CD14-positive monocyte (primary cell): Measurements from ENCODE around the gene P2RX5. TPM values are rescaled to one million over a fixed set of nuclear protein-coding genes. Genes with fewer than 3 reads are reported as not detected.

Source experiments
- DNase-seq, 3 donors: peaks; one replicate each; pipeline ENCODE4 v3.0.0-alpha.2; 2011 to 2022
- H2AFZ ChIP-seq: 2 replicates; pipeline ENCODE4 v1.6.0; 2012; ENCODE audit warnings: mild to moderate bottlenecking, low read depth, low read length, inconsistent platforms; ENCODE audit not compliant: insufficient read depth, poor library complexity, severe bottlenecking
- H3K27ac ChIP-seq, 2 donors: 1 replicate in 1 of 2; 2 replicates in 1 of 2; pipeline ENCODE4 v1.5.1; 2012 to 2013; ENCODE audit warnings: low read length in 2 of 2, control low read depth in 1 of 2, inconsistent platforms in 1 of 2, low read depth in 1 of 2, mild to moderate bottlenecking in 1 of 2
- H3K27me3 ChIP-seq, 2 donors: one replicate each; pipeline versions ENCODE4 v1.6.0 to v1.6.1; 2011 to 2013; ENCODE audit warnings: low read length in 2 of 2; ENCODE audit not compliant: control insufficient read depth in 2 of 2, insufficient read depth in 2 of 2
- H3K36me3 ChIP-seq, 2 donors: replicated peaks in 1 of 2; 1 replicate in 1 of 2; 2 replicates in 1 of 2; pipeline versions ENCODE4 v1.5.1 to v1.6.1; 2012 to 2013; ENCODE audit warnings: low read length in 2 of 2, control low read depth in 1 of 2, inconsistent platforms in 1 of 2, mild to moderate bottlenecking in 1 of 2; ENCODE audit not compliant: insufficient read depth in 2 of 2, control insufficient read depth in 1 of 2
- H3K4me1 ChIP-seq, 2 donors: 1 replicate in 1 of 2; 2 replicates in 1 of 2; pipeline versions ENCODE4 v1.5.1 to v1.6.1; 2012 to 2013; ENCODE audit warnings: low read length in 2 of 2, control low read depth in 1 of 2, inconsistent platforms in 1 of 2, mild to moderate bottlenecking in 1 of 2, moderate library complexity in 1 of 2; ENCODE audit not compliant: insufficient read depth in 2 of 2, control insufficient read depth in 1 of 2
- H3K4me2 ChIP-seq: replicated peaks from 2 replicates; pipeline ENCODE3; 2012; ENCODE audit warnings: low read length, moderate library complexity, mild to moderate bottlenecking; ENCODE audit not compliant: poor library complexity, severe bottlenecking; ENCODE audit errors: extremely low read depth
- H3K4me3 ChIP-seq, 3 experiments: fragments of 200-600 bp in 1 of 3; sonication (generic) in 1 of 3; replicated peaks in 1 of 3; 1 replicate in 2 of 3; 2 replicates in 1 of 3; pipeline ENCODE4 v1.5.1; 2011 to 2013; ENCODE audit warnings: low read length in 3 of 3, mild to moderate bottlenecking in 3 of 3, control low read depth in 2 of 3, low read depth in 2 of 3, inconsistent platforms in 1 of 3, moderate library complexity in 1 of 3
- H3K79me2 ChIP-seq: 2 replicates; pipeline ENCODE4 v1.6.0; 2012; ENCODE audit warnings: mild to moderate bottlenecking, control low read depth, inconsistent platforms, low read length, moderate library complexity; ENCODE audit not compliant: insufficient read depth
- H3K9ac ChIP-seq: 2 replicates; pipeline ENCODE4 v1.6.0; 2017; ENCODE audit warnings: low read length, mild to moderate bottlenecking; ENCODE audit not compliant: insufficient read depth, poor library complexity, severe bottlenecking
- H3K9me3 ChIP-seq, 2 donors: replicated peaks in 1 of 2; 1 replicate in 1 of 2; 2 replicates in 1 of 2; pipeline versions ENCODE4 v1.5.1 to v1.6.1; 2012 to 2013; ENCODE audit warnings: low read length in 2 of 2, control low read depth in 1 of 2; ENCODE audit not compliant: control insufficient read depth in 1 of 2, insufficient read depth in 1 of 2
- H4K20me1 ChIP-seq: 2 replicates; pipeline ENCODE4 v1.6.0; 2012; ENCODE audit warnings: mild to moderate bottlenecking, low read length, control low read depth, moderate library complexity; ENCODE audit not compliant: insufficient read depth
- H3K27ac Mint-ChIP-seq, 7 donors: one replicate each; pipeline ENCODE4 v1.8.0; 2020; ENCODE audit warnings: mild to moderate bottlenecking in 7 of 7, mixed read lengths in 7 of 7, moderate library complexity in 6 of 7, inconsistent platforms in 2 of 7
- H3K27me3 Mint-ChIP-seq, 3 donors: one replicate each; pipeline ENCODE4 v1.8.0; 2021 to 2022; ENCODE audit warnings: low read depth in 3 of 3, mild to moderate bottlenecking in 3 of 3, mixed read lengths in 3 of 3, moderate library complexity in 3 of 3, inconsistent platforms in 1 of 3
- H3K36me3 Mint-ChIP-seq, 2 donors: one replicate each; pipeline ENCODE4 v1.8.0; 2020; ENCODE audit warnings: mixed read lengths in 2 of 2, inconsistent platforms in 1 of 2, mild to moderate bottlenecking in 1 of 2
- H3K4me1 Mint-ChIP-seq: one replicate; pipeline ENCODE4 v1.8.0; 2020; ENCODE audit warnings: mild to moderate bottlenecking, mixed read lengths
- H3K4me3 Mint-ChIP-seq, 2 donors: one replicate each; pipeline ENCODE4 v1.8.0; 2020; ENCODE audit warnings: mild to moderate bottlenecking in 2 of 2, mixed read lengths in 2 of 2, moderate library complexity in 1 of 2
- H3K9me3 Mint-ChIP-seq, 7 donors: one replicate each; pipeline ENCODE4 v1.8.0; 2020 to 2022; ENCODE audit warnings: mixed read lengths in 7 of 7, mild to moderate bottlenecking in 6 of 7, moderate library complexity in 6 of 7, inconsistent platforms in 2 of 7
- CTCF ChIP-seq: fragments of 200-600 bp; IDR thresholded peaks from one replicate; pipeline ENCODE4 v1.8.0; 2022; ENCODE audit warnings: antibody characterized with exemption, mild to moderate bottlenecking
- WGBS: methylation state at CpG from one replicate; pipeline ENCODE4 v1.1.5; 2013; ENCODE audit warnings: missing lambda C conversion rate; ENCODE audit not compliant: insufficient coverage; 5-methylcytosine and 5-hydroxymethylcytosine counted together
- intact Hi-C, 2 donors: fragments of 100-400 bp; cut with micrococcal nuclease; formaldehyde crosslinking; loops; one replicate each; pipeline versions ENCODE4 v1.15.0 to v1.15.1; 2023
- polyA plus RNA-seq, 3 donors: library from polyadenylated mRNA; depleted of rRNA in 1 of 3; unstranded in 2 of 3; stranded (reverse) in 1 of 3; fragments of 300-500 nt in 2 of 3; fragments of >200 nt in 1 of 3; fragmentation: Illumina TruSeq in 2 of 3; gene quantifications; 1 replicate in 2 of 3; 2 replicates in 1 of 3; pipeline ENCODE4 v1.2.3, GENCODE V29; 2012 to 2021

Gene P2RX5
- polyA plus RNA-seq, 3 donors: 0.64 to 8.8 (median 3.4) TPM

- H3K27me3 Mint-ChIP-seq: peaks cover 0 to 3% (median 0%) of the 10 kb centered on the region in 3 donors
- Histone ChIP-seq H4K20me1 (no peaks in the 10 kb centered on the region), H3K79me2 (no peaks in the 10 kb centered on the region), H3K4me3 (no peak overlapping the region), H3K36me3 (peaks cover 9 to 37% of the 10 kb centered on the region in 2 donors), H3K4me2 (no peak overlapping the region), H3K9ac (no peak overlapping the region), H3K4me1 (peaks cover 18 to 21% of the 10 kb centered on the region in 2 donors), H2AFZ (no peak overlapping the region), H3K9me3 (no peaks in the 10 kb centered on the region), H3K27me3 (no peaks in the 10 kb centered on the region), H3K27ac (no peak overlapping the region)
- H3K27ac Mint-ChIP-seq: peak overlapping the region in 1 of 7 donors; percentile 68
- TF ChIP-seq CTCF: no peak
- H3K9me3 Mint-ChIP-seq: peaks cover 0 to under 1% (median 0%) of the 10 kb centered on the region in 7 donors
- no peak overlapping the region for H3K4me3 Mint-ChIP-seq
- intact Hi-C loops: no loop called here
- DNase-seq: no peak
- peaks cover 20% of the 10 kb centered on the region for H3K4me1 Mint-ChIP-seq
- peaks cover 24 to 62% of the 10 kb centered on the region in 2 donors for H3K36me3 Mint-ChIP-seq
- 93% methylated on average over 3 of the region's 4 CpGs for WGBS
Measured at GRCh38 chr17:3643889-3644349, 52.0 kb downstream of the P2RX5 start.

- no peak overlapping the region for H3K4me2 ChIP-seq
- Mint-ChIP-seq H3K27ac (peak overlapping the region in 2 of 7 donors; percentile 17 to 38), H3K4me3 (no peak overlapping the region), H3K36me3 (peaks cover 15 to 49% of the 10 kb centered on the region in 2 donors), H3K27me3 (peaks cover 0 to 2% (median 0%) of the 10 kb centered on the region in 3 donors), H3K4me1 (peaks cover 36% of the 10 kb centered on the region), H3K9me3 (peaks cover 0 to 2% (median 0%) of the 10 kb centered on the region in 7 donors)
- no peak for DNase-seq
- H2AFZ ChIP-seq: no peak overlapping the region
- no peak overlapping the region for H3K4me3 ChIP-seq
- peaks cover 2 to 20% of the 10 kb centered on the region in 2 donors for H3K36me3 ChIP-seq
- H3K79me2 ChIP-seq: peaks cover 11% of the 10 kb centered on the region
- H3K27ac ChIP-seq: no peak overlapping the region
- no peak overlapping the region for H3K9ac ChIP-seq
- 93% methylated on average over 2 of the region's 19 CpGs for WGBS
- intact Hi-C loops: no loop called here
- no peak for TF ChIP-seq CTCF
- no peaks in the 10 kb centered on the region for H4K20me1 ChIP-seq
- peaks cover 28 to 31% of the 10 kb centered on the region in 2 donors for H3K4me1 ChIP-seq
- H3K9me3 ChIP-seq: no peaks in the 10 kb centered on the region
- H3K27me3 ChIP-seq: no peaks in the 10 kb centered on the region
Measured at GRCh38 chr17:3641717-3642486, 54.1 kb downstream of the P2RX5 start.
